NCI-H226 (cell line): Measurements from ENCODE around the gene NTRK3.

Experiments used
- DNase-seq: peaks from one replicate; pipeline ENCODE4 v3.0.0-alpha.2; 2015

The NTRK3 gene

DNA sequence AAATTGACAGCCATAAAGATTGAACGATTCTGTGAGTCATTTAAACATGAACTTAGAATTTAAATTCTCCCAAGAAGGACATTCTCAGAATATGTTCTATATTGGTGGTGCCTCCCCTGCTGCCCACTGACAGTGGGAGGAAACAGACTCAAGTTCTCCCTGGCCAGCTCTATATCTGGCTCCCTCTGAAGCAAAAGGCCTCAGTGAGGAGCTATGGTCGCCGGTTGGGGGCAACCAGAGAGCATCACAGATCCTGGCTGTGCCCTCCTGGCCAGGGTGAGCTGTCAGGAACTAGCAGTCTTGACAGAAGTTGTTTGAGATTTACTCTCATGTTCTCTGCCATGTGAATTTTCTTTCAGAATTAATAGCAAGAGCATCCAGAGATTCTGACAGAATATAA, 285.5 kb downstream of the NTRK3 start:
- no peak for DNase-seq

DNA sequence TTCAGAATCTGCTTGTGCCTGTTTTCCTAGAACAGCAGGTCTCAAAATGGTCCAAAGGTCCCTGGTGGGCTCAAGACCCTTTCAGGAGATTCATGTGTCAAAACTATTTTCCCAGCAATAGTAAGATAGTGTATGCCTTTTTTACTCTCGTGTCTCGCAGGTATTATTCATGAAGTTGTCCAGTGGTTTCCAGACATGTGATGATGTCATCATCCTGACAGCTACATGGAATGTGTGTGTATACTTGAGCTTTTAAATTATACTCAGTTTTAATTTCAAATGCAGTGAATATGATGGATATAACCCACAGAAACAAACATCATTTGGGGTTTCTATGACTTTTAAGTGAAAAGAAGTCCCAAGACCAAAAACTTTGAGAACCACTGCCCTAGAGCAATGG, 288.6 kb downstream of the NTRK3 start:
- DNase-seq = peak; percentile 37

DNA sequence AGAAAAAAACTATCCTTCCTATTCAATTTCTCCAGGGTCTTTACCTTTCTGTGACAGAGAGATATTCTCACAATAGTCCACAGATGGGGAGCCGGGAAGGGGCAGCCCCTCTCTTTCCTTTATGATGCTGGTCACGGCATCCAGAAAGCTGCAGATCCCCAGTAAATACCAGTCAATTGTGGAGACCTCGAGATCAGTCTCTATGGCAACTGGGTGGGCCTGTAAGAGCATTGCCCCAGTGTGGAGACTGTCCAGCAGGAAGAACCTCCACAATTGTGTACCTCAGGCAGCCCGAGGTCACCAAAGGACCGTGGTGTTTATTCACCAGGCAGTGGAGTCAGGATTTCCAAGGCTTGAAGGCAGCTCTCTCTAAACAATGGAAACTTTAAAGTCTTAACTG, 291.2 kb downstream of the NTRK3 start:
- DNase-seq = no peak

DNA sequence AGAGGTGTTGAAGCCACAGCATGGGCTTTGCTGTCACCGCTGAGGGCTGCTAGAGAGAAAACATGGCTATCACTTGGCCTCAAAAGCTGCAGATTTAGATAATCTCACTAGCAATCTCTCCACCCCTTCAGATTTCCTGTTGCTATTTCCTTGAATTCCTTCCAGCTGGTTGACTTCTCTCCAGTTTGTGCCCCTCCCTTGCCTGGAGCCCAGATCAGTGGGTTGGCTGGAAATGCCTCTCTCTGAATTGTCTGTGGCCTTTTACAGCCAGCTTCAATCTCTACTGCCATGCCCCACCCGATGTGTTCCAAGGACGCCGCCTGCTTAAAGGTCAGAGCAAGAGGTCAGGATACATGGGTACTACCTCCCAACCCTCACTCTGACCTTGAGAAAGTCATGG, 294.1 kb downstream of the NTRK3 start:
- DNase-seq = no peak

DNA sequence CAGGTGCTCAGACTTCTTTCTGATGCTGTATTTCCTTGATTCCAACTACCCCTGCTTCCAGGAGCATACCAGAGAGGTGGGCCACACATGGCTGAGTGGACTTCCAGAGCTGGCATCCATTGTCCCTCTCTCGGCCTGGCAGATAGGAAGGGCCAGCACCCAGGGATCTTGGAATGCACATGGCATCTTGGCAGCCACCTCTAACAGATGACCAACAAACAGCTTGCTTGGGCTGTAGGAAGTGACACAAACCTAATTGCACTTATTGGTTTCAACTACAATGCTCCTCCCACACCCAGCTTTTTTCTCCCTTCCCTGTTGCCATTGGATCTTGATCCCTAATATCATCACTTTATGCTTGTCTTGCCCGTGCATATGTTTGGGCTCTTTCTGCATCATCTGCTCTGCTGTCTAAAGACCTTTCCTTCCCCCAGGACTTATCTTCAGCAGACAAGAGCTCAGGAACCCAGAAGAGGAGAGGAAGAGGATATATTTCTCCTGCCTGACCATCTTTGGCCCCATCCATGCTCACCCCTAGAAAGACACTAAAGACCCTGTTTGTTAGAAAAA, 294.6 kb downstream of the NTRK3 start:
- no peak for DNase-seq

DNA sequence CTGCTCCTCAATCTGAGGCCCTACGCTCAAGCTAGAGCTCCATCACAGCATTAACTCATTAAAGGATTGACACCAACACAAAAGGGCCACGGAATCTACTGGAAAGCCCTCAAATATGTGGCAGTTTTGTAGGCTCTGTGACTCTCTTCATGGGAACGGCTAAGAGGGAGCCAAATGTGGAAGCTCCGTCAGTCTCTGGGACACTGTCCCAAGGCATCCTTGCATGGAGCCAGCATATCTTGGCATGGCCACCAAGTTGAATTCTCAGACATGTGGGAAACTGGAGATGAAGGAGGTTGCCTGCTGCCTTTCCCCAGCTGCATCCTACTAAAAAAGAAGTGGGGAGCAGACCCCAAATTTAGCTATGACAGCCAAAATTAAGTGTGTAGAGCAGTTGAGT, 296.9 kb downstream of the NTRK3 start:
- no peak for DNase-seq

DNA sequence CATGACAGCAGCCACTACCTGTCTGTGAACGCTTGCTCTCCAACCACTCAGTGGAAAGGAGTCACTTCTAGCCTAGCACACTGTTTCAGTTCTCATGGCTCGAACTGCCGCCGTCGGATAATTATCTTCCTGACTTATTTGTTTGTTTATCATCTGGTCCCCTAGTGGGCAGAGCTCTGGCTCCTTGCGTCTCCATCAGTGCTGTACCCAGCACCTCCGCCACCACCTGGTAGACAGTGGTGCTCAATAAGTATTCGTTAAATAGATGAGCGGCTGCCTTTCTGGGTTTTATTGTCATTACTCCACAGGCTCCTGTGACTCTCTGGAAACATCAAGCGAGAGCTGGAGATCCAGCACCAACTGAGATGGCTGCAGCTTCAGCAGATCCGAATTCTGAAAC, 297.5 kb downstream of the NTRK3 start:
- no peak for DNase-seq

DNA sequence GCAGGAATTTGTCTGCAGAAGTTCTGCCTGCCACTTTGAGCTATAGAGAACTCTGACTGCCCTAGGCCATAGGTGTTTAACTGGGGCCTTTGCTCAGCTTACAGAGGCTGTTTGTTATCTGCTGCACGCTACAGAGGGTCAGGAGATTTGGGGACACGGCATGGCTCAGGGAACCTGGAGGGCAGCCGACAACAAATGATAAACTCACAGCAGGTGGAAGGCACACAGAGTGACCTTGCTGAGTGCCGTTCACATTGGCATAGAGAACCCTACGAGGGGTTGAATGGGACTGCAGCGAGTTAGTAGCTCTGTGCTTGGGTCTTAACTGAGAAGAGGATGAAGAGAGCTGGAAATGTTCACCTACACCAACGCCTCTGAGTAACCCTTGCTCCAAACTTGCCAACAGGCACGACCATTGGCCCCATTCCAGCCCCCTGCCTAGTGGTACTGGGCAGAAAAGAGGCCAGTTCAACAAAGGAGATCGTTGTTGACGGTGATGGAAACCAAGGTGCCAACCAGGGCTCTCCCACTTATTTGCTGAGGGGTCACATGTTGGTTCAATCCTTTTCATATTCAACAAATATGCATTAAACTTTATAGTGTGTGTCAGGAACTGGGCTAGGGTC, 301.1 kb downstream of the NTRK3 start:
- no peak for DNase-seq

DNA sequence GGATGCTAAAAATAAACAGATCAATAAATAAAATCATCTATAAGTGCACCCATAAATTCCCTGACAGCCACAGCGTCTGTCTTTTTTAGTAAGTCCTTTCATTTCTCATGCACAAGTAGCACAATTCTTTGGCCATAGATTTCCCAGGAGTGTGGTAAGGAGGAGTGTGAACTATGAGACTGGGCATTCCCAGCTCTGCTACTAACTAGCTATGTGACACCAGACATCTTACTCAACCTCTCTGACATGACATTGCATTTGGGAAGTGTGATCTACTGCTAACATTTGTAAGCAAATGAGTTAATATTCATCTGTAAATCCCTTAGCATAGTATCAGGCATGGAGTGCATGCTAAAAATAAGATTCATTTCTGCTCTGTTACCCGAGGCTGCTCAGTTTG, 301.7 kb downstream of the NTRK3 start:
- no peak for DNase-seq

DNA sequence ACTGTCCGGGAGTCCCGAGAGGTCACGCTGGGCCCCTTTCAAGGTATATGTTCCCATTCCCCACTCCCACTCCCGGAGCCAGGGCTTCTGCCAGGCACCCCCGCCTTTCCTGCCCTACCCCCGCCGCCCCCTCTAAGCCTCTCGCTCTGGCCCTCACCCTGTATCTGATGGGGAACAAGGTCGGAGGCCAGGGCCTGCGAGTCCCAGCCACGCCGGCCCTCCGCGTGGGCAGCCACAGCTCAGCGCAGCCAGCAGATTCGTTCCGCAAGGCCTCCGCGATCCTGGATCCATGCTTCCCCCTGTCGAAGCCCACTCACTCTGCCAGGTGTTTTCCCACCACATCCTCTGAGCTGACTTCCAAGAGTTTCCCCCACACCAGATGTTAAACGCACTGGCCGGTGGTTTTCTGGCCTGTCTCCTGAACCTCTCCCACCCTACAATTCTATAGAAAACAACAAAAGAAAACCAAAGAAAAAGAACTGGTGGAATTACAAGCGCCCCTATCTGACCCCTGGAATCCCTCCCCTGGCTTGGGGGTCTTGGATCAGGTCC, 303.7 kb downstream of the NTRK3 start:
- no peak for DNase-seq

DNA sequence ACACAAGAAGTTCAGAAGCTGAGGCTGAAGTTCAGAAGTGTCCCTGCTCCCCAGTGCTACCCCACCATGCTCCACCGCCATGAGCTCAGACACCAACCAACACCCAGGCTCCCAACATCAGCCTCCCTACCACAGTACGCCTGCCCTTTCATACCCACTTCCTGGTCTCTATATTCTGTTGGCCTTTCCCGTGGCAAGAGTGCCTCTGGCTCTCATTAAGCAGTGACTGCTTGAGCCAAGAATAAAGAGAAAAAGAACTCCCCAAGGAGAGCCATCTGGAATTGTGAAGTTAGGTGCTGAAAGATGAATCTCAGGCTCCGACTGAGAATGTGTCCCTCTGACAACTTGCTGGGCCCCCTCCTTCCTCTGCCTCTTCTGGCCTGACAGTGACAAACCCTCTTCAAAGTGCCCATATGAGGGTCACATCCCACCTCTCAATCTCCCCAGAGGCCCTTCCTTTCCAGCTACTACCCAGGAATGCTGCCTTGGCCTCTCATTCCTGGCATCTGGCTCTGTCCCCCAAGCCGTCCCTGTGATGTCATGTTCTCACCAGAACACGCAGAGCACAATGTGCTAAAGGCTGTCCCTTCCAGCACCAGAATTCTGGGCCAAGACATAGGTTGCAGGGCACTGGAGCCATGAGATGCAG, 306.8 kb downstream of the NTRK3 start:
- no peak for DNase-seq

DNA sequence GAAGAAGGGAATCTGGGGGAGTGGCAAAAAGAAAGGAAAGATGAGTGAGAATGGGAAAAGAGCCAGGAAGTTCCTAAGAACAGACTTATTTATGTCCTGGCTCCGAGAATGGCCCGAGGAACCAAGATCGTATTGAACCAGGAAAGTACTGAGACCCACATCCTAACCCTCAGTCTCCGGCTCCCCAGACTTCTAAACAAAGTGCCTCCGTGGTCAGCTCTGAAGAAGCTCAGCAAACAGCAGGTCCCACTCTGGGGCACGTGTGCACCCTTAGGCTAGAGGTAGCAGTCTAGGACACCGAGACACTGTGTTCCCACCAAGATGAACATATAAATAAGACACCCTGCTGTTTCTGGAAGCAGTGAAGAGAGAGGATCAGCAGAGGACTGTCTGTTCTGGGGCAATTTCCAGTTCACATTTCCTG, 307.4 kb downstream of the NTRK3 start:
- no peak for DNase-seq

DNA sequence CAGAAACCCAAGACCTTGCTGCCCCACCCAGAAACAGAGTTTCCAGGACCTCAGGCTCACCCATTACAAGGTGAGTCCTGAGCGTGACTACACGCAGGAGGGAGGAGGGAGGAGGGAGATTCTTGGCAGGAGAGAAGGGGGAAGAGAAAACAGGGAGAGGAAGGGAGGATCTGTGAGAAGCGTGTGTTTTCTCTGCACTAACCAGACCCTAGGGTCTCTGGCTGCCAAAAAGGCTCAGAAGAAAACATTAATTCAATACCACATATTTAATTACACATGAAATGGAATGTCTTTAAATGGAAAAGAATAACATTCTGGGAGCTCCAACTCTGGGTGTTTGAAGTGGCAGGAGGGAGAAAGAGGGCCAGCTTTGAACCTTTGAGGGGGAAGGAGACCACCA, 309.0 kb downstream of the NTRK3 start:
- DNase-seq = no peak

DNA sequence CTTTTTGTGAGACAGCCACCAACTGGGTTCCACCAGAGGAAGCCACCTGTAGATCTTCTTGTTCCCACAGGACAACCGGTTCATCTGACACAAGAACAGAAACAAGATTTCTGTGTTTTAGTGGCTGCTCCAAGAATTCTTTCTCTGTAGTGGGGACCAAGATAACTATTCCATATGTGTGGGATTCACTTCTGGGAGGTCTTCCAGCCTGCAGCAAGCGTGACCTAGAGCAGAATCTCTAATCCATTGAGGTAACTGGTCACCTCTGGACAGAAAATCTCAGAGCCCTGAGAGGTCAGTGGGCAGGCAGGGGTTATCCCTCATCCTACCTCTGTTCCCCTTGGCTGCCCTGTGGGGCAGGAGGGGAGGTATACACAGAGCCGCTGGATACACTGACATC, 311.3 kb downstream of the NTRK3 start:
- DNase-seq = no peak

DNA sequence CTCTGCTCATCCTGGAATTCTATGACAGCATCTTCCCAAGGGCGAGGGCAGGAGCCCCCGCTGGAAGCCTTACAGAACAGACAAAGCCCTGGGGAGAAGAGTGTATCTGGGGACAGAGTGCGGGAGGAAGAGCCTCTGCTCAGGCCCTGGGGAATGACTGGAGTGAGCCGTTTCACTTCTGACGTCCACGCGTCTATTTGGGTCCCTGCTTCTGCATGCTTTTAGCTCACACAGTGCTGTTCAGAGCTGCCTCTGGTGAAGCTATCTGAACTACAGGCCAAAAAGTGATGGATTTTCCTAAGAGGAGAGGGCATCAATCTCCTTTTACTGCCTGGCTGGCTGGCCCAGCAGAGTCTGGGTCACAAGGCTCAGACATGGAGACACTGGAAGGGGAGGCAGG, 311.8 kb downstream of the NTRK3 start:
- DNase-seq = no peak

DNA sequence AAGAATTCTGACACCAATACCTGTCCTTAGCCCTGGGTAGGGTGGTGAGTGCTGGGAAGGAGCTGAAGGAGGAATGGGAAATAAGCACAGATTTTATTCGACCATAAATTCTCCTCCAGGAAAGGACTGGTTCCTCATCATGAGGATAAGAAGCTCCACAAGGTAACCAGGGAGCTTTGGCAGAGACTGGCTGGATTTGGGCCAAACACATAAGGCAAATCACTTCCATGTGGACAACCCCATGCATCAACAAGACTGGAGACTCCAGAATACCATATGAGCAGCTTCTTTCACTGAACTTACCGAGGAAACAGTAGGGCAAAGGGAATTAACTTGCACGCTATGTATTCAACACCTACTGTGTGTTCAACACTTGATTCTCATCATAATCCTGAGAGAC, 312.5 kb downstream of the NTRK3 start:
- DNase-seq = no peak

DNA sequence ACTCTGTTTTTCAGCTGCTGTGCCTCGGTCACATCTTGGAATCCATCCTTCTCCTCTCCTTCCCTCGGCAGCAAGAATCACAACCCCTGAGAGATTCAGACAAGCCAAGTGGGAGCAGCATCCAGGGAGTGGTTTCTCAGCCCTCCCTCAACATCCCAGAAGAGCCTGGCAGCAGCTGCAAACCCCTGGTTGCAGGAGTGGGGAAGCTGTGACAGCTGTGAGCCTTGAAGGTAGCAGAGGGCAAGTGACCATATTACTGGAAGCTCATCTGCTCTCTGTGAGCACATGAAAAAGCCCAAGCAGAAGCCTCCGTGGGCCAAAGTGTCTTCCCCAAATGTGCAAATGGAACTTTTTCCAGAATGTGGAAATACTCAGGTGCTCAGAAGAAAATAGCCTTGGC, 312.9 kb downstream of the NTRK3 start:
- DNase-seq = no peak

DNA sequence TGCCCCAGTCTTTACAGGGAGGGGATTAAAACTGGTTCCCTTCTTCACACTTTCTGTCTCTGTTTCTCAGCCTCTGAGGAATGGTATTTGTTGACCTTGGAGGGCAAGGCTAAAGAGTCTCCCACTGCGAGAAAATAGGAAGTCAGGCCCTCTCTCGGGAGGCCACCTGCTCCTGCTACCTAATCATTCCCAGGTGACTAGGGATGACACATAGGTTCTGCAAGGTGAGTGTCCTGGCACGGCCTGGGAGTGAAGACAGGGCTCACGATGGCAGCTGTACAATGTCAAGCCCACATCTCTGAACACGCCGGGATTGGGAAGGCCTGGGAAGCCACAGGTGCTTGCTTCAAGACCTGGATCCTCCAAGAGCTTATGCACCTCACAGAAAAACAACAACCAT, 314.2 kb downstream of the NTRK3 start:
- no peak for DNase-seq

DNA sequence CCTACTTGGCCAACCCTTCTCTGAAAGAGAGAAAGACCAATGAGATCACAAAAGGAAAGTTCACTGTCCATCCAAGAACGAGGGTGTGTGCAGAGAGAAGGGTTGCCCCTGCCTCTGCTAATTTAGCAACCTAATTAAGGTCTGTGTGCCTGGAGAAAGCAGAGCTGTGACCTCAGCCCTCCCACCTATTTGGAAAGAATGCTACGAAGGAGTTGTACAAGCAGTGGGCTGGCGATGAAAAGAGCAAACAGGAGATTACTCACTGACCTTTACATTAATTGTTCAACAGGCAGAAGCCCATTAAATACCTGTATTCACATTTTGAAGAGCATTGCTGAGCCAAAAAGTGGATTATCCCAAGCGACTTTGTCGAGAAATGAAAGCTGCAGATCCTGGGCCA, 314.9 kb downstream of the NTRK3 start:
- DNase-seq = no peak

DNA sequence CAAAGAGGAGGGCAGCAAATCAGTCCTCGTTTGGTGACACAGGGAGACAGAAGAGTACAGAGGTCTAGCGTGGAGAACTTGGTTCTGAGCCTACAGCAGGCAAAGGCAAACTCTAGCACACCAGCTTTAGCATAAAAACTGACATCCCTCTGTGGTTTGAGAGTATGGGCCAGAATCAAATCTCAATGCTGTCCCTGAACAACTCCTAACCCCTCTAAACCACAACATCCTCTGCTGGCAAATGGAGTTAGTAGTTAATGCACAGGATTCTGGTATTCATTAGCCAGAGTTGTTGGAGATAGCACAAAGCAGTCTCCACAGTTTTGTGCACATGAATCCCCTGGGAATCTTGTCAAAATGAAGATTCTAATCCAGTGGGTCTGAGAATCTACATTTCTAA, 315.8 kb downstream of the NTRK3 start:
- no peak for DNase-seq

DNA sequence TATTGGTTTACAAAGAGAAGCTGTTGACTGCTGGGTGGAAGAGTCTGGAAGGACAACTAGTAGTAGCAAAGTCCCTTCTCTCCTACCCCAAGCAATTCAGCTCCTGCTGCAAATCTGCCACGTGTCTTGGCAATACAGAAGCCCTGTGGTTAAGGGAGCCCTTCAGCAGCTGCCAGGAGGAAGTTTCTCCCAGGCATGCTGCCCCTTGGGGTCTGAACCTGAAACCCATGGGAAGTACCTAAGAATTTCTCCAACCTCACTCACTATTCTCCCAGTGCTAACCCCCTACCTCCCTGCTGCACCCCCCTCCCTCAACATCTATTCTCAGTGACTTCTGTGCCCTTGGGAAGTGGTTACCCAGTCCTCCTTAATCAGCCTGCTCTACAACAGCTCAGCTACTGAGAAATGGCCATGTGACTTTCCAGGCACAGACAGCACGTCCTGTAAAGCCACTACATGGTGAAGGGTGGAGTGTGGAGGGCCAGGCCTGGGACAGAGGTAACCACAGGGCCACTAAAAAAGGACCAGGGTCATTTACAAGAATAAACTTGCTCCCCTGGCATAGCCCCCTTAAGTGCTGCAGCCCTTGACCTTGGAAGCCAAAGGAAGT, 316.6 kb downstream of the NTRK3 start:
- no peak for DNase-seq

DNA sequence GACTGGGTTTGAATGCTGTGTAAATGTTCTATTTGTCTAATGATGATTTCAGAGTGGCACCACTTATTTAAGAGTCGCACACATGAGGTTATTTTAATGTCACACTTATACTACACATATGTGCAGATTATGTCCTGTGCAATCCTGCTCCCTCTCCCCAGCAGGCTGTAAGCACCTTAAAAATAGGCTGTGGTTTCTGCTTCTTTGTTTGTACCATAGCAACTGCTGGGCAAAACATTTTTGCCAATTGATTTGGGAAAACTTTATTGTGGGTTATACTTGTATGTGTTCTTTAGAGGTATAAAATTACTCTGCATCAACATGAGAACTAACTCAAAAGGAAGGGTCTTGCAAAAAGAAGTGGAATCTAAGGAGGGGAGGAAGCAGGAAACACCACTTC, 318.5 kb downstream of the NTRK3 start:
- DNase-seq = no peak

DNA sequence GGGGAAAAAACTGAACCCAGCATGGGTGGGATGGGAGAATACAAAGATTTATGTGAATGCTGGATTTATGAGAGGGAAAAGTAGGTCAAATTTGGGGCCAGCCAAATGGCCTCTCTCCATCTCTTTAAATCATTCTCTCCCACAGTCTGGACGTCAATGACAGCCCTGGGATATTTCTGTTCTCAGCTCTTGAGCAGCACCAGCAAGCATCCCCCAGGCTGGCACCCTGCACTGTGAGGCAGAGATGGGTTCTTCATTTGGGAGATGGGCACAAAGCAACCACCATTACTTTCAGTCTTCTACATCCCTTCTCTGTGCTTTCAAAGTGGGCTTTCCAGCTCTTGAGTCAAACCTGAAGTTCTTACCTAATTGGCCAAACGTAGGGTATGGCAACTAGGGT, 321.0 kb downstream of the NTRK3 start:
- no peak for DNase-seq

DNA sequence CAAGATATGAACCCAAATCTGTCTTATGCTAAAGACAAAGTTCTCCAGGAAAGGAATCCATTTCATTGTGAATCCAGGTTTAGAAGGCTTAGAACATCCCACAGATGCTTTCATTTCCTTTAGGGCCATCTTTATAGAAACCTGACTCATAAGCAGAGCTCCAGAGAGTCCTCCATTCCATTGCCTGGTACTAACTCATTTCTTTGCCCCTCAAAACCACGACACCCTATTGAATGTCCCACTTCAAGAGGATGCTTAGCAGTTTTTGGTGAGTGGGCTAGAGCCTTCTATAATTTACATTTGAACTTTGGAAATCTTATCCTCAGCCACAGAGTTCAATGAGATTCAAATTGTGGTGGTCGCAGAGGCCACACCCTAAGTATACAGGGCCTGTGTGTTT, 325.0 kb downstream of the NTRK3 start:
- DNase-seq = no peak
